GM23338 (cell line): ENCODE results near the gene FAM89B. TPM values are rescaled to one million over a fixed set of nuclear protein-coding genes. Genes with fewer than 3 reads are reported as not detected.

Experiments
- ATAC-seq: fragments of 200-7000 bp; cut with Tn5 transposase; 3 replicates; pipeline ENCODE4 v1.9.1; 2020
- DNase-seq: peaks from one replicate; pipeline ENCODE4 v3.0.0-alpha.2; 2015; ENCODE audit warnings: low spot score
- H2AFZ ChIP-seq: fragments of 200-600 bp; sonication (generic); 2 replicates; pipeline ENCODE4 v1.8.0; 2016; ENCODE audit warnings: antibody characterized with exemption, mild to moderate bottlenecking, moderate library complexity
- H3F3A ChIP-seq: fragments of 200-600 bp; sonication (generic); replicated peaks from 2 replicates; pipeline ENCODE4 v1.8.0; 2017; ENCODE audit warnings: antibody characterized with exemption, mixed run types, low read depth
- H3K27ac ChIP-seq: fragments of 200-600 bp; sonication (generic); 2 replicates; pipeline ENCODE4 v1.6.1; 2016; ENCODE audit warnings: low read depth
- H3K27me3 ChIP-seq: fragments of 200-600 bp; sonication (generic); 2 replicates; pipeline ENCODE4 v1.8.0; 2016; ENCODE audit warnings: mild to moderate bottlenecking, mixed run types, moderate library complexity; ENCODE audit not compliant: insufficient read depth
- H3K36me3 ChIP-seq: fragments of 200-600 bp; sonication (generic); 2 replicates; pipeline ENCODE4 v1.8.0; 2016; ENCODE audit warnings: mild to moderate bottlenecking; ENCODE audit not compliant: insufficient read depth
- H3K4me1 ChIP-seq: fragments of 200-600 bp; sonication (generic); 2 replicates; pipeline ENCODE4 v1.8.0; 2016; ENCODE audit warnings: mild to moderate bottlenecking, moderate library complexity; ENCODE audit not compliant: insufficient read depth
- H3K4me2 ChIP-seq: fragments of 200-600 bp; sonication (generic); 2 replicates; pipeline ENCODE4 v1.7.1; 2017; ENCODE audit warnings: mixed run types
- H3K4me3 ChIP-seq: fragments of 200-600 bp; sonication (generic); 2 replicates; pipeline ENCODE4 v1.6.1; 2016; ENCODE audit warnings: mixed run types
- H3K79me2 ChIP-seq: fragments of 200-600 bp; sonication (generic); replicated peaks from 2 replicates; pipeline ENCODE4 v1.8.0; 2017; ENCODE audit warnings: mild to moderate bottlenecking; ENCODE audit not compliant: insufficient read depth
- H3K9me2 ChIP-seq: fragments of 200-600 bp; sonication (generic); 2 replicates; pipeline ENCODE4 v1.8.0; 2017; ENCODE audit not compliant: insufficient read depth
- H4K20me1 ChIP-seq: fragments of 200-600 bp; sonication (generic); replicated peaks from 2 replicates; pipeline ENCODE4 v1.8.0; 2017; ENCODE audit warnings: mild to moderate bottlenecking; ENCODE audit not compliant: insufficient read depth
- H3K27ac Mint-ChIP-seq: 2 replicates; pipeline ENCODE4 v1.8.0; 2020; ENCODE audit warnings: inconsistent platforms, mild to moderate bottlenecking, moderate library complexity, mixed read lengths
- H3K27me3 Mint-ChIP-seq: 3 replicates; pipeline ENCODE4 v1.8.0; 2022; ENCODE audit warnings: low read depth, mild to moderate bottlenecking, moderate library complexity, mixed read lengths, inconsistent platforms; ENCODE audit not compliant: insufficient read depth, poor library complexity
- H3K36me3 Mint-ChIP-seq: 3 replicates; pipeline ENCODE4 v1.8.0; 2021; ENCODE audit warnings: low read depth, mild to moderate bottlenecking, inconsistent platforms, moderate library complexity, mixed read lengths
- H3K4me1 Mint-ChIP-seq: 3 replicates; pipeline ENCODE4 v1.8.0; 2020; ENCODE audit warnings: mild to moderate bottlenecking, inconsistent platforms, mixed read lengths
- H3K4me3 Mint-ChIP-seq: 3 replicates; pipeline ENCODE4 v1.8.0; 2021; ENCODE audit warnings: moderate library complexity, mild to moderate bottlenecking, inconsistent platforms, mixed read lengths
- H3K9me3 Mint-ChIP-seq: 3 replicates; pipeline ENCODE4 v1.8.0; 2020; ENCODE audit warnings: moderate library complexity, mild to moderate bottlenecking, inconsistent platforms, mixed read lengths
- CREB1 ChIP-seq: fragments of 250-450 bp; sonication (Bioruptor Pico); IDR thresholded peaks from 2 replicates; pipeline ENCODE4 v1.5.0; 2020; ENCODE audit warnings: low read depth, mild to moderate bottlenecking, moderate library complexity
- CTCF ChIP-seq, 2 experiments: fragments of 200-600 bp in 1 of 2; sonication (generic) in 1 of 2; conservative IDR thresholded peaks; 2 replicates each; pipeline versions ENCODE4 v1.5.1 to v1.6.1; 2016 to 2017; ENCODE audit warnings: antibody characterized with exemption in 2 of 2, low read depth in 2 of 2, mild to moderate bottlenecking in 2 of 2, moderate library complexity in 1 of 2
- EZH2 ChIP-seq: fragments of 200-600 bp; sonication (generic); IDR thresholded peaks from one replicate; pipeline ENCODE4 v1.8.0; 2017; ENCODE audit warnings: antibody characterized with exemption, mild to moderate bottlenecking, low read depth; ENCODE audit not compliant: unreplicated experiment
- JUNB ChIP-seq: IDR thresholded peaks from one replicate; pipeline ENCODE4 v1.6.1; 2016; ENCODE audit warnings: antibody characterized with exemption; ENCODE audit not compliant: unreplicated experiment
- NANOG ChIP-seq: IDR thresholded peaks from 2 replicates; pipeline ENCODE4 v1.6.1; 2016; ENCODE audit warnings: antibody characterized with exemption, borderline replicate concordance
- POLR2AphosphoS5 ChIP-seq: IDR thresholded peaks from 2 replicates; pipeline ENCODE4 v1.6.1; 2016; ENCODE audit warnings: antibody characterized with exemption, low read depth
- STAT1 ChIP-seq: IDR thresholded peaks from one replicate; pipeline ENCODE4 v1.6.1; 2016; ENCODE audit warnings: antibody characterized with exemption; ENCODE audit not compliant: unreplicated experiment
- polyA plus RNA-seq: library from polyadenylated mRNA; unstranded; fragments of >200 nt; fragmentation: Nextera tagmentation; extraction: Ambion mirVana; gene quantifications from 2 replicates; pipeline ENCODE4 v1.2.1, GENCODE V29; 2016
- total RNA-seq: library from RNA; depleted of rRNA; stranded (reverse); fragments of >200 nt; shearing (Covaris generic); gene quantifications from 2 replicates; pipeline ENCODE4 v1.2.3, GENCODE V29; 2014
- TF ChIP-seq, protein P1 (sequence below): IDR thresholded peaks from one replicate; pipeline ENCODE4 v1.6.1; 2018; ENCODE audit warnings: antibody characterized with exemption; ENCODE audit not compliant: unreplicated experiment

FAM89B gene
- total and polyA plus RNA-seq, 2 experiments from 2014 or later: 13.0 to 18.2 TPM

GRCh38 chr11:65595131-65595530, 22.8 kb downstream of the FAM89B start:
- DNase-seq: no peak
- Histone ChIP-seq H3K27me3 (peaks cover 42% of the 10 kb centered on the region), H3K9me2 (no peaks in the 10 kb centered on the region), H3K4me2 (no peak overlapping the region), H3K79me2 (no peaks in the 10 kb centered on the region), H3K4me3 (no peak overlapping the region), H3F3A (peaks cover 26% of the 10 kb centered on the region; the same call in 1 of the 2 replicates), H3K4me1 (peaks cover 13% of the 10 kb centered on the region; the same call in 1 of the 2 replicates), H2AFZ (no peak overlapping the region), H3K36me3 (no peaks in the 10 kb centered on the region; the same call in 1 of the 2 replicates), H4K20me1 (no peaks in the 10 kb centered on the region; the same call in 1 of the 2 replicates), H3K27ac (no peak overlapping the region)
- TF ChIP-seq POLR2AphosphoS5: no peak
- peaks cover 13% of the 10 kb centered on the region for H3K4me1 Mint-ChIP-seq
- H3K4me3 Mint-ChIP-seq: no peak overlapping the region
- peaks cover 36% of the 10 kb centered on the region for H3K27me3 Mint-ChIP-seq
- ATAC-seq: no peak
- no peak overlapping the region for H3K27ac Mint-ChIP-seq
- H3K36me3 Mint-ChIP-seq: peaks cover 9% of the 10 kb centered on the region; the same call in 2 of the 3 replicates
- H3K9me3 Mint-ChIP-seq: no peaks in the 10 kb centered on the region; the same call in 2 of the 3 replicates

DNA sequence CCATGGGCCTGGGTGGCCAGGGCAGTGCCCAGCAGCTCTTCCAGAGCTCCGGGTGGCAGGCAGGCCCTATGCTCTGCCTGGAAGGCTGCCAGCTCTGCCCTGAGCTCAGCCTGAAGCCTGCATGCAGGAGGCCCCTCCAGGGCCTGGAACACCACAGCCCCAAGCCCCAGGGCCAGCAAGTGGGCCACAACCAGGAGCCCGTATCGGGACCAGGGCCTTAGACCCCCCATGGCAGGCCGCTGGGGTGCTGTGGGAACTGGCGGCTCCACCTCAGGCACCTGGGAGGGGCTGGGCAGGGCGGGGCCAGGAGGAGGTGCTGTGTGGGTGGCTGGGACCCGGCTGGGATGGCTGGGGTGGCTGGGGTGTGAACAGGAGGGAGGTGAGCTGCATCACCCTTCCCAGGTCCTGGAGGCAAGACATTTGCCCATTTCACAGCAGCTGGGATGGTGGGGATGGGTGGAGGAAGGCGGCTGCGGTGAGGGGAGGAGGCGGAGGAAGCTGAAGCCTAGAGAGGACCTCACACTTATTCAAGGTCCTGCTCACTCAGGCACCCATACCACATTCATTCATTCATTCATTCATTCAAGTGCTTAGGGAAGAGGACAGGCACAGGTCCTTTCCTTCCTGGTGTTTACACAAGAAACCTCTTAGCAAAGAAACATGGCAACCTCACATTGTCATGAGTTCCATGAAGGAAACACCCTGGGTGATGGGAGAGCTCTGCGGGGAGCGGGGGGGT, 23.4 kb downstream of the FAM89B start, which contains the start of gene KCNK7:
Gene KCNK7 (minus strand): TSS at position 258 of the 739 bp plus-strand sequence. CDS start 28 bp downstream, at position 230.
- H3K9me3 Mint-ChIP-seq: no peaks in the 10 kb centered on the region; the same call in 2 of the 3 replicates
- H3K27me3 Mint-ChIP-seq: peaks cover 32% of the 10 kb centered on the region
- H3K27ac Mint-ChIP-seq: no peak within 1 kb of the TSS
- Histone ChIP-seq H3K4me1 (peaks cover 13% of the 10 kb centered on the region; the same call in 1 of the 2 replicates), H3K27me3 (peaks cover 36% of the 10 kb centered on the region), H3K9me2 (no peaks in the 10 kb centered on the region), H3F3A (peaks cover 22% of the 10 kb centered on the region; the same call in 1 of the 2 replicates), H3K4me2 (no peak within 1 kb of the TSS), H3K36me3 (no peaks in the 10 kb centered on the region; the same call in 1 of the 2 replicates), H3K79me2 (no peaks in the 10 kb centered on the region), H3K4me3 (no peak within 1 kb of the TSS), H4K20me1 (no peaks in the 10 kb centered on the region; the same call in 1 of the 2 replicates), H3K27ac (no peak within 1 kb of the TSS), H2AFZ (no peak within 1 kb of the TSS)
- peaks cover 10% of the 10 kb centered on the region for H3K4me1 Mint-ChIP-seq
- peaks cover 7% of the 10 kb centered on the region; the same call in 2 of the 3 replicates for H3K36me3 Mint-ChIP-seq
- H3K4me3 Mint-ChIP-seq: no peak within 1 kb of the TSS
- no peak for DNase-seq
- no peak for TF ChIP-seq POLR2AphosphoS5
- TF ChIP-seq EZH2: no peak
- no peak for TF ChIP-seq STAT1
- TF ChIP-seq, protein P1, sequence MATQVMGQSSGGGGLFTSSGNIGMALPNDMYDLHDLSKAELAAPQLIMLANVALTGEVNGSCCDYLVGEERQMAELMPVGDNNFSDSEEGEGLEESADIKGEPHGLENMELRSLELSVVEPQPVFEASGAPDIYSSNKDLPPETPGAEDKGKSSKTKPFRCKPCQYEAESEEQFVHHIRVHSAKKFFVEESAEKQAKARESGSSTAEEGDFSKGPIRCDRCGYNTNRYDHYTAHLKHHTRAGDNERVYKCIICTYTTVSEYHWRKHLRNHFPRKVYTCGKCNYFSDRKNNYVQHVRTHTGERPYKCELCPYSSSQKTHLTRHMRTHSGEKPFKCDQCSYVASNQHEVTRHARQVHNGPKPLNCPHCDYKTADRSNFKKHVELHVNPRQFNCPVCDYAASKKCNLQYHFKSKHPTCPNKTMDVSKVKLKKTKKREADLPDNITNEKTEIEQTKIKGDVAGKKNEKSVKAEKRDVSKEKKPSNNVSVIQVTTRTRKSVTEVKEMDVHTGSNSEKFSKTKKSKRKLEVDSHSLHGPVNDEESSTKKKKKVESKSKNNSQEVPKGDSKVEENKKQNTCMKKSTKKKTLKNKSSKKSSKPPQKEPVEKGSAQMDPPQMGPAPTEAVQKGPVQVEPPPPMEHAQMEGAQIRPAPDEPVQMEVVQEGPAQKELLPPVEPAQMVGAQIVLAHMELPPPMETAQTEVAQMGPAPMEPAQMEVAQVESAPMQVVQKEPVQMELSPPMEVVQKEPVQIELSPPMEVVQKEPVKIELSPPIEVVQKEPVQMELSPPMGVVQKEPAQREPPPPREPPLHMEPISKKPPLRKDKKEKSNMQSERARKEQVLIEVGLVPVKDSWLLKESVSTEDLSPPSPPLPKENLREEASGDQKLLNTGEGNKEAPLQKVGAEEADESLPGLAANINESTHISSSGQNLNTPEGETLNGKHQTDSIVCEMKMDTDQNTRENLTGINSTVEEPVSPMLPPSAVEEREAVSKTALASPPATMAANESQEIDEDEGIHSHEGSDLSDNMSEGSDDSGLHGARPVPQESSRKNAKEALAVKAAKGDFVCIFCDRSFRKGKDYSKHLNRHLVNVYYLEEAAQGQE: no peak
- TF ChIP-seq JUNB: no peak
- no peak for TF ChIP-seq CTCF (conservative IDR thresholded peaks at IDR 0.05; ENCODE audit: low read depth in 2 of 2)
- no peak for TF ChIP-seq CREB1 (CRISPR knock-in tag)
- no peak for TF ChIP-seq NANOG
- ATAC-seq: no peak
